Stimulated activated naive B cell treated with anti-CD40 and anti-IgM and Interleukin-4, amounts not matched to agents 10 μg/mL and 1 μg/mL and 100 μg/mL, for 72 hours (primary cell): ENCODE results near the gene PRR20G.

Source experiments
- ATAC-seq, 2 donors: fragments of 150-1000 bp; cut with Tn5 transposase; replicated peaks; 2 replicates each; pipeline ENCODE4 v1.10.0; 2021; ENCODE audit warnings: moderate library complexity in 1 of 2
- DNase-seq: peaks from one replicate; pipeline ENCODE4 v3.0.0; 2021
- H3K27ac Mint-ChIP-seq: one replicate; pipeline ENCODE4 v1.8.0; 2022; ENCODE audit warnings: mild to moderate bottlenecking, mixed read lengths
- H3K27me3 Mint-ChIP-seq, 2 donors: one replicate each; pipeline ENCODE4 v1.8.0; 2022; ENCODE audit warnings: mixed read lengths in 2 of 2
- H3K36me3 Mint-ChIP-seq, 2 donors: one replicate each; pipeline ENCODE4 v1.8.0; 2022; ENCODE audit warnings: mixed read lengths in 2 of 2, mild to moderate bottlenecking in 1 of 2
- H3K4me1 Mint-ChIP-seq, 2 donors: one replicate each; pipeline ENCODE4 v1.8.0; 2022; ENCODE audit warnings: mixed read lengths in 2 of 2, mild to moderate bottlenecking in 1 of 2
- H3K4me3 Mint-ChIP-seq, 2 donors: one replicate each; pipeline ENCODE4 v1.8.0; 2022; ENCODE audit warnings: mild to moderate bottlenecking in 2 of 2, mixed read lengths in 2 of 2, moderate library complexity in 1 of 2
- H3K9me3 Mint-ChIP-seq, 2 donors: one replicate each; pipeline ENCODE4 v1.8.0; 2022; ENCODE audit warnings: mixed read lengths in 2 of 2, mild to moderate bottlenecking in 1 of 2

Gene PRR20G

DNA sequence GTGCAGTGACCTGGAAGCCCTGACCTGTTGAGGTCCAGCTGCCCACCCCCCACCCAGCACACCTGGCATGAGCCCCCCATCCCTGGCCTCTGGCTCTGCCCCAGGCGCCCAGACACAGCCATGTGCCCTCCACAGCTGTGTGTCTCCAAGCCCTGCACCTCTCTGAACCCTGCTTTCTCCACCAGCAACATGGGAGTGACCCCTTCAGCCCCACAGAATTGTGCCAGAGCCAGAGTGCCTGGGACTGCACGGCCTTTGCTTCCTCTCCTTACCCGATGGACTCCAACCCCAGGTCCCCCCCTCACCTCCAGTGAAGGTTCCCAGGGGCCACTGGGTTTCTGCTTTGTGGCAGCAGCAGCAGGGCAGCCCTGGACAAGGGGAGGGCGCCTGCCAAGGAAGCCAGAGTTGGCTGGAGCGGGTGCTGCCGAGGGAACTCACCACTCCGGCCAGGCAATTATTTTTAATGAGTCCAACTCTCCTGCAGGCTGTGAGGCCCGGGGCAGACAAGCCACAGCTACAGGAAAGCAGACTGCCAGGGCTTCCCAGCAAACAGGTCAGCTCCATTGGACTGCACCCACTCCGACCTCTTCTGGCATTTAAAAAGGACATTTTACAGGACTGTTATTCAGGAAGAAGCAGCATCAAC, 24.1 kb downstream of the PRR20G start:
- H3K27ac Mint-ChIP-seq, result no peak overlapping the region
- H3K36me3 Mint-ChIP-seq, result no peaks in the 10 kb centered on the region
- no peak overlapping the region for H3K4me3 Mint-ChIP-seq
- H3K9me3 Mint-ChIP-seq, result peaks cover 3 to 5% of the 10 kb centered on the region in 2 donors
- no peak for DNase-seq
- no peaks in the 10 kb centered on the region for H3K4me1 Mint-ChIP-seq
- no peak for ATAC-seq
- H3K27me3 Mint-ChIP-seq, result peaks cover 5 to 19% of the 10 kb centered on the region in 2 donors

- H3K4me1 Mint-ChIP-seq, result no peaks in the 10 kb centered on the region
- no peaks in the 10 kb centered on the region for H3K9me3 Mint-ChIP-seq
- no peak for DNase-seq
- no peak for ATAC-seq
- no peaks in the 10 kb centered on the region for H3K36me3 Mint-ChIP-seq
- no peak overlapping the region for H3K4me3 Mint-ChIP-seq
- no peak overlapping the region for H3K27ac Mint-ChIP-seq
- peaks cover 8 to 19% of the 10 kb centered on the region in 2 donors for H3K27me3 Mint-ChIP-seq
These were observed 24.8 kb downstream of the PRR20G start for GRCh38 chr3:127263037-127263436.

- H3K27me3 Mint-ChIP-seq, result peaks cover 9 to 19% of the 10 kb centered on the region in 2 donors
- no peak overlapping the region for H3K27ac Mint-ChIP-seq
- H3K9me3 Mint-ChIP-seq, result no peaks in the 10 kb centered on the region
- H3K4me3 Mint-ChIP-seq, result no peak overlapping the region
- ATAC-seq, result no peak
- no peaks in the 10 kb centered on the region for H3K36me3 Mint-ChIP-seq
- no peaks in the 10 kb centered on the region for H3K4me1 Mint-ChIP-seq
- DNase-seq, result no peak
These were observed 25.3 kb downstream of the PRR20G start for GRCh38 chr3:127262533-127262932.

DNA sequence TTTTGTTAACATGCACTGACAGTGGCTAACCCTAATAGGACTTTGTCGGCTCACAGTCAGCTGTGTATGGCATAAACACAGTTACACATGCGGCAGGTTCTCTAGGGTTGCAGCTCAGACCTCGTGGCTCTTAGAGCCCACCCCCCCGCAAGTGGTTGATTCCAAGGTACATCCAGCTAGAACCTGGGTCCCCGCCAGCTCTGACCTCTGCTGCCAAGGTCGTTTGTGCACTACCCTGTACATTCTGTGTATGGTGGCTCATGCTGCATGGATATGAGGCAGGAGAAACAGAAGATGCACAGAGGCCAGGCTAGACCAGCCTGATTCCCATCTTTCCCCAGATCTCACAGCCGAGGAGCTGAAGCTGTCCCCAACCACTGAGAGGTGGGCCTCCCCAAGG, 25.9 kb downstream of the PRR20G start:
- no peak for ATAC-seq
- peaks cover 9 to 23% of the 10 kb centered on the region in 2 donors for H3K27me3 Mint-ChIP-seq

GRCh38 chr3:127260826-127261555, 26.9 kb downstream of the PRR20G start:
- H3K36me3 Mint-ChIP-seq, result no peaks in the 10 kb centered on the region
- no peak for ATAC-seq
- H3K4me1 Mint-ChIP-seq, result no peaks in the 10 kb centered on the region
- DNase-seq, result no peak
- no peaks in the 10 kb centered on the region for H3K9me3 Mint-ChIP-seq
- H3K27me3 Mint-ChIP-seq, result peaks cover 9 to 25% of the 10 kb centered on the region in 2 donors
- no peak overlapping the region for H3K27ac Mint-ChIP-seq
- no peak overlapping the region for H3K4me3 Mint-ChIP-seq

More for the DNA sequence above, 25.9 kb downstream of the PRR20G start:
- Mint-ChIP-seq H3K27ac (no peak overlapping the region), H3K9me3 (no peaks in the 10 kb centered on the region), H3K4me1 (no peaks in the 10 kb centered on the region), H3K4me3 (no peak overlapping the region), H3K36me3 (no peaks in the 10 kb centered on the region)
- no peak for DNase-seq

DNA sequence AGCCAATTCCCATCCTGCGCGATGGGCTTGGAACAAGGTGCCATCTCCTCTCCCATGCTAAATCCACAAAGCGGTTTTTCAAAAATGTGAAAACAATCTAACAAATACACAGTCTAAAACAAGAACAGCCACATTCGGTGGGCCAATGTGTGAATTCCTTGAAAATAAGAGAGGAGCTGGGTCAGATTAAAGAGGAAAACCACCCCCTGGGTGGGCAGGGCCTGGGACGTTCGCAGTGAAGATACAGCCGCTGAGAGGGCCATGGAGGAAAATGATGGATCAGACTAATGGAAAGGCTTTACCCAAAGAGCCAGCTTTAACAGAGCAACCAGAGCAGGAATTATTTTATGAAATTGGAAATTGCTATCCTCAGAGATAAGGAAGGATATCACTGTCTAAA, 27.4 kb downstream of the PRR20G start:
- H3K27ac Mint-ChIP-seq, result no peak overlapping the region

DNA sequence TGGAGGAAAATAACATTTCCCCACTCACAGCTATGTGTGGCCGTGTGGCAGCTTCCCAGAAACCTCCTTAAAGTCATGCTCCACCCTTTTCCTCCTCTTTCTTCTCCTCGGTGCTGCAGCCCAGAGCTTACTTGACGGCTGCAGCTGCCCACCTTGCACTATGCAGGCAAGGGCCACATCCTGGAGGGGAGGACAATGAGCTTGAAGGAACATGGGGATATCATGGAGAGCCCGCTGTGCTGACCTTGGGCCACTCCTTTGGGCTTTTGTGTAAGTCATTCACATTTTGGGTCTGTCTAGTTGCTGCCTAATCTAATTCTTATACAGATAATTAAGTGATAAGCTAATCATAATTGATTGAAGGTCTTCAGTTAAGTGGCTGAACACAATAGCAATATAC, 28.0 kb downstream of the PRR20G start:
- H3K4me1 Mint-ChIP-seq, result no peaks in the 10 kb centered on the region
- ATAC-seq (no peak), DNase-seq (no peak)
- no peaks in the 10 kb centered on the region for H3K36me3 Mint-ChIP-seq
- H3K27ac Mint-ChIP-seq, result no peak overlapping the region
- H3K9me3 Mint-ChIP-seq, result no peaks in the 10 kb centered on the region
- H3K27me3 Mint-ChIP-seq, result peaks cover 5 to 21% of the 10 kb centered on the region in 2 donors
- H3K4me3 Mint-ChIP-seq, result no peak overlapping the region

More for the DNA sequence above, 27.4 kb downstream of the PRR20G start:
- no peak for ATAC-seq
- Mint-ChIP-seq H3K36me3 (no peaks in the 10 kb centered on the region), H3K4me1 (no peaks in the 10 kb centered on the region), H3K9me3 (no peaks in the 10 kb centered on the region), H3K27me3 (peaks cover 7 to 23% of the 10 kb centered on the region in 2 donors), H3K4me3 (no peak overlapping the region)
- no peak for DNase-seq

DNA sequence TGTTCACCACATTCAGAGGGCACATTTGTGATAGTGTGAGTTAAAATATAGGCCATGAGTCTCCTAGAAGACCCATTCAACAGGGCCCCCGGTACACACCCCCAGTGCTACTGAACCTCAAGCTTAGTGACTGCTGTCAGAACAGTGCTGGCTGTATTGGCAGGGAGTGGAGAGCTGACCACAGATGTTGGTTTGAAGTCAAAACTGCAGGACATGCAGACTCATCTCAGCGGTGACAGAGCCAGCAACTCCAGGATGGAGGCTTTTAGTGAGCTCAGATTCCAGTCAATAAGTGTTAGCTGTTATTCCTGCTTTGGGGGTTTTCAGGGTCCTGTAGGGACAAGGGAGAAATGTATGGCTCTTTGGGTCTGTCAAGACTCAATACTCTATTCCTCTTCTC, 29.1 kb downstream of the PRR20G start:
- Mint-ChIP-seq H3K36me3 (no peaks in the 10 kb centered on the region), H3K4me3 (no peak overlapping the region), H3K27ac (no peak overlapping the region), H3K4me1 (no peaks in the 10 kb centered on the region), H3K9me3 (no peaks in the 10 kb centered on the region), H3K27me3 (peaks cover 5 to 15% of the 10 kb centered on the region in 2 donors)
- ATAC-seq (no peak), DNase-seq (no peak)

DNA sequence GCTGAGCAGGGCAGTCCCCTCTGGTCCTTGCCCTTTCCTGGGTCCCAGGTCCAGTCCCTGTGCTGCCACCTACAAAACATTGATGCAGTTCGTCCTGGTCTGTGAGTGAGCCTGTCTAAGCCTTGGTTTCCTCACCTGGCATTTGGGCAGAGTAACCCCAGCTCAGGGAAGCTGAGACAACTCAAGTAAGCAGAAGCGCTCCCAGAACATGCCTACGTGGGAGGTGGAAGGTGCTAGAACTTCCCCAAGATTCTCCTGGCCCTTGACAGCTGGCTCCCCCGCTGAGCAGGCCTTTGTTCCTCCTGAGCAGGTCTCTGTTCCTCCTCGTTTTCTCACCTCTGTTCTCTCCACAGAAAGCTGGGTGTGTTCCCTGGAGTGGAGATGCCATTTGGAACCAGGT, 30.5 kb downstream of the PRR20G start:
- DNase-seq (no peak), ATAC-seq (no peak)
- H3K4me3 Mint-ChIP-seq, result no peak overlapping the region
- H3K27ac Mint-ChIP-seq, result no peak overlapping the region
- peaks cover 5 to 14% of the 10 kb centered on the region in 2 donors for H3K27me3 Mint-ChIP-seq
- H3K36me3 Mint-ChIP-seq, result no peaks in the 10 kb centered on the region
- no peaks in the 10 kb centered on the region for H3K9me3 Mint-ChIP-seq
- no peaks in the 10 kb centered on the region for H3K4me1 Mint-ChIP-seq

DNA sequence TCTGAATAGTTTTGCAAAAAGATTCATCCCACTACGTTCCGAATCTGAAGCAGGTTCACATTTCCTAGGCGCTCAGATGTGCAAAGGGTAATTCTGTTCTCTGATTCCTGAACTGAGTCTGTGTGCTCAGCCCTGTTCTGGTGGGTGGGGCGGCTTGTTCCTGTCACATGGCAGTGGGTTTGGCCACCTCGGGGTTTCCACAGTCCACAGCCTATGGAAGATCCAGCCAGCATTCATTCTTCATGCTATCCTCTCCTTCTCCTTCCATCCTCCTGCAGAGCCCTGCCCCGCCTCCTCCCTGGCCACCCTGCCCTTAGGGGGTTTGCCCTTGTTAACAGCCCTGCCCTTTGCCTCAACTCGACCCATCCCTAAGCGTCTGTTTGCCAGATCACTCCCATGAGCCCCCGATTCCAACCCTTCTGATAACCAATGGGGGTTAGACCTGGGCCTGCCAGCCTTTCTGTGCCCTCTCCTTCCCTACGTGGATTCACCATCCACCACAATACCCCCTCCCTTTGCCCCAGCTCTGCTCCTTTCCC, 31.0 kb downstream of the PRR20G start:
- Mint-ChIP-seq H3K36me3 (no peaks in the 10 kb centered on the region), H3K27me3 (peaks cover 5 to 14% of the 10 kb centered on the region in 2 donors), H3K27ac (no peak overlapping the region), H3K4me3 (no peak overlapping the region), H3K9me3 (no peaks in the 10 kb centered on the region), H3K4me1 (no peaks in the 10 kb centered on the region)
- ATAC-seq (no peak), DNase-seq (no peak)

GRCh38 chr3:127256138-127256537, 31.7 kb downstream of the PRR20G start:
- DNase-seq (no peak), ATAC-seq (no peak)
- Mint-ChIP-seq H3K36me3 (no peaks in the 10 kb centered on the region), H3K4me1 (no peaks in the 10 kb centered on the region), H3K27me3 (peaks cover 5 to 14% of the 10 kb centered on the region in 2 donors), H3K4me3 (no peak overlapping the region), H3K9me3 (no peaks in the 10 kb centered on the region), H3K27ac (no peak overlapping the region)

DNA sequence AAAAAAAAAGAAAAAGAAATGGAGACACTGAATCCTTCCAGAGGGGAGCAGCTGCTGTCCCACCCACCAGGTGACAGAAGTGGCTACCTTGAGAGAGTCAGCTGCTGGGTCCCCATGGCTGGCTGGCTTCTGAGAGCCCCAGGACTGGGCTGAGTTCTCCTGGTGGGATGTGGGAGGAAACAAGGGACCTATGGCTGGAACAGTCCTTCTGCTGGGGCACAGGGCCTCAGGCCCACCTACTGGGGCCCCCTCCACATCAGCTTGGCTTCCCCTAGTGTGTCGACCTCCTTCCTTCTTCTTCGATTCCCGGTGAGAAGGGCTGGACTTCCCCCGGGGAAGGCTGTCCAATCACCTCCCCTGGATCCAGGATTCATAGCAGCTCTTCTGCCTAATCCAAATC, 32.3 kb downstream of the PRR20G start:
- Mint-ChIP-seq H3K4me1 (no peaks in the 10 kb centered on the region), H3K36me3 (no peaks in the 10 kb centered on the region), H3K27me3 (peaks cover 5 to 14% of the 10 kb centered on the region in 2 donors), H3K27ac (no peak overlapping the region), H3K4me3 (no peak overlapping the region), H3K9me3 (no peaks in the 10 kb centered on the region)
- DNase-seq (no peak), ATAC-seq (no peak)

DNA sequence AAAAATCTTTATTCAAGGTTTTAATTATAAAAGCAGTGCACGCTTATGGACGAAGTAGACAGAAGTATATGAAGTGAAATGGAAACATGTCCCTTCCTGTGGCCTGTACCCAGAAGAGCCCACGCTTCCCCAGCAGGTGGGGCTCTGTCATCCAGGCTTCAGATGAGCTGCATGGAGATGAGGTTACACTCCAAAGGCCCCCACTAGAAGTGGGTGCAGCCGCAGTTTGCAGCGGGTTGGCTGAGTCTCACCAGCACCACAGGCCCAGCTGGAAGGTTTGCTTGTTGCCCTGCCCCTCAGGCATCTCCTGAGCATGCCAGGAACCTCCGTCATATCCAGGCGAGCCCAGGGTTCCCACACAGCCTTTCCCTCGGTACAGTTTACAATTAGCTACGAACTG, 33.1 kb downstream of the PRR20G start:
- DNase-seq (no peak), ATAC-seq (no peak)
- Mint-ChIP-seq H3K27ac (no peak overlapping the region), H3K9me3 (peaks cover 0 to under 1% of the 10 kb centered on the region in 2 donors), H3K27me3 (peaks cover 5 to 10% of the 10 kb centered on the region in 2 donors), H3K4me3 (no peak overlapping the region), H3K4me1 (no peaks in the 10 kb centered on the region), H3K36me3 (no peaks in the 10 kb centered on the region)

GRCh38 chr3:127254033-127254644, 33.7 kb downstream of the PRR20G start:
- ATAC-seq (no peak), DNase-seq (no peak)
- no peaks in the 10 kb centered on the region for H3K36me3 Mint-ChIP-seq
- H3K9me3 Mint-ChIP-seq, result peaks cover 0 to 2% of the 10 kb centered on the region in 2 donors
- no peaks in the 10 kb centered on the region for H3K4me1 Mint-ChIP-seq
- H3K27ac Mint-ChIP-seq, result no peak overlapping the region
- peaks cover 5 to 10% of the 10 kb centered on the region in 2 donors for H3K27me3 Mint-ChIP-seq
- no peak overlapping the region for H3K4me3 Mint-ChIP-seq
